HG02852 (cell line): ENCODE results near the gene NLN.
"Not testable (repeated sequence)": the region's sequence is repeated elsewhere in the genome, so short reads cannot be mapped to it uniquely, and the experiment has no call there.

Experiments
- ATAC-seq: cut with Tn5 transposase; IDR thresholded peaks from one replicate; pipeline ENCODE4 v1.9.1; 2021; ENCODE audit warnings: mild to moderate bottlenecking, moderate library complexity; ENCODE audit not compliant: unreplicated experiment

Gene NLN

GRCh38 chr5:65866837-65867521 lies 145.0 kb downstream of the NLN start:
- ATAC-seq, result no peak

DNA sequence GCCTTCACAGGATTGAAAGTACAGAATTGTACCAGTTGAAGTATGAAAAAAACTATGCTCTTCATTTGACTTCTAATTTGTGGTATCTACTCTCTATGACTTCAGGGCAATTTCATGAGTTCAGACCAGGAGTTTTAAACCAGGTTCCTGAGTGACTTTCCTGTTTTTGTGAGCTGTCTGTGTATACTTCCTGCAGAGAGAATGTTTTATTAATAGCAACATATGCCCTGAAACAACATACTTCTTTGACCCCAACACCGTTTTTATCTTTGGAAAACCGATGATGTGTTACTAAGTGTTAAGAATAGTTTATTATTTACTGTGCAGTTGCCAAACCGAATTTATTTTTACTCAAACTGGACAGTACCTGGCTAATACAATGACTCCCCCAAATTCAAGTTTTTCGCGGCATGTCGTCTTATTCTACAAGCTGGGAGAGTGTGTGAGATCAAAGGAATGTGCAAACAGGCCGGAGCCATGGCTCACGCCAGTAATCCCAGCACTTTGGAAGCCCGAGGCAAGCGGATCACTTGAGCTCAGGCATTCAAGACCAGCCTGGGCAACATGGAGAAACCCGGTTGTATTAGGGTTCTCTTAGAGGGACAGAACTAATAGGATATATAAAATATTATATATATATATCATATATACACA lies 145.7 kb downstream of the NLN start:
- ATAC-seq, result no peak

DNA sequence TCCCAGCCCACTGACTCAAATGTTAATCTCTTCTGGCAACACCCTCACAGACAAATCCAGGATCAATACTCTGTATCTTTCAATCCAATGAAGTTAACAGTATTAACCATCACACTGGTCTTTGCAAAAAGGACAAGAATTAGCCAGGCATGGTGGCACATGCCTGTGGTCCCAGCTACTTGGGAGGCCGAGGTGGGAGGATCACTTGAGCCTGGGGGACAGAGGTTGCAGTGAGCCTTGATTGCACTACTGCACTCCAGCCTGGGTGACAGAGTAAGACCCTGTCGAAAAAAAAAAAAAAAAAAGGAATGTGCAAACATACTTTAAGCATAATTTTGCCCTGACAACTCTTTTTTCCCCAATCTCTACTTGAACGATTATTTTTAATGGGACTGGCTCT lies 146.5 kb downstream of the NLN start:
- ATAC-seq, result no peak

GRCh38 chr5:65871182-65871581 lies 149.2 kb downstream of the NLN start:
- ATAC-seq, result no peak

GRCh38 chr5:65871776-65872175 lies 149.8 kb downstream of the NLN start:
- ATAC-seq, result not testable (repeated sequence)

GRCh38 chr5:65873181-65873750 lies 151.3 kb downstream of the NLN start:
- no peak for ATAC-seq

DNA sequence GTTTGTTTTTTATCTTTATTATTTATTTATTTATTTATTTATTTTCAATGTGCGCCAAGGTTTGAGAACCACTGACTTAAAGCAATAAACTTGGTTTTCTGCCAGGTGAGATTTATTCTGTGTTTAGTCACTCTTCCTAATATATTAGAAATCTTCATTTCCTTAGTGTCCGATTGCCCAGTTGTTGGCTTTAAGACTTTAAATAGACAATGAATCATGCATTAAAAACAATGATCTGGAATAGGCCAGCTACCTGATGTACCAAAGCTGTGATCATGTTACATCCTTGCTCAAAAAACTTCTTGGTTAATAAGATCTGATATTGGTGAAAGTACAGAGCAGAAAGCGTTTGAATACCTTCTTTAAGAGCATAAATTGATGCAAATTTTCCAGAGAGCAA lies 152.2 kb downstream of the NLN start:
- no peak for ATAC-seq

GRCh38 chr5:65876496-65876895 lies 154.5 kb downstream of the NLN start:
- ATAC-seq, result no peak

DNA sequence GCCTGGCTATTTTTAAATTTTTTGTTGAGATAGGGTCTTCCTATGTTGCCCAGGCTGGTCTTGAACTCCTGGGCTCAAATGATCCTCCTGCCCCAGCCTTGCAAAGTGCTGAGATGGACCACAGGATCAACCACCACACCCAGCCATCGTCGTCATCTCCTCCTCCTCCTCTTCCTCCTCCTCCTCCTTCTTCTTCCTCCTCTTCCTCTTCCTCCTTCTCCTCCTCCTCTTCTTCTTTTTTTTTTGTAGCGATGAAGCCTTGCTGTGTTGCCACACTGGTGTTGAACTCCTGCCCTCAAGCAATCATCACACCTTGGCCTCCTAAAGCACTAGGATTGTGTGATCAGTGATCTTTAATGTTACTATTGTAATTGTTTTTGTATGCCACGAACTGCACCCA lies 155.0 kb downstream of the NLN start:
- ATAC-seq, result no peak
